ENCODE results near the gene CXCL10.

The CXCL10 gene

GRCh38 chr4:75992462-75992861 lies 30.8 kb downstream of the CXCL10 start:
- DNase-seq (ENCODE audit: low read depth in 2 of 2), result no peak

- DNase-seq (ENCODE audit: low read depth in 2 of 2), result no peak
Measured at GRCh38 chr4:75989846-75990528, 33.3 kb downstream of the CXCL10 start.

- no peak for DNase-seq (ENCODE audit: low read depth in 2 of 2)
Measured at GRCh38 chr4:75985116-75985515, 38.2 kb downstream of the CXCL10 start.

GRCh38 chr4:75980576-75980975 lies 42.7 kb downstream of the CXCL10 start:
- DNase-seq (ENCODE audit: low read depth in 2 of 2), result no peak

GRCh38 chr4:75976177-75976576 lies 47.1 kb downstream of the CXCL10 start:
- no peak for DNase-seq (ENCODE audit: low read depth in 2 of 2)

- DNase-seq (ENCODE audit: low read depth in 2 of 2), result no peak
Measured at GRCh38 chr4:75973766-75974165, 49.5 kb downstream of the CXCL10 start.

All from stimulated activated CD8-positive, alpha-beta memory T cell treated with anti-CD3 and anti-CD28 coated beads, Interleukin-15, amount 100 ng/mL, for 48 hours (primary cell).